HG03159 (cell line): Measurements from ENCODE around the gene LRRIQ1.
"Not testable (repeated sequence)": the region's sequence is repeated elsewhere in the genome, so short reads cannot be mapped to it uniquely, and the experiment has no call there.

Experiments used
- ATAC-seq: cut with Tn5 transposase; IDR thresholded peaks from one replicate; pipeline ENCODE4 v1.9.1; 2021; ENCODE audit warnings: mild to moderate bottlenecking, moderate library complexity; ENCODE audit not compliant: unreplicated experiment

Gene LRRIQ1

DNA sequence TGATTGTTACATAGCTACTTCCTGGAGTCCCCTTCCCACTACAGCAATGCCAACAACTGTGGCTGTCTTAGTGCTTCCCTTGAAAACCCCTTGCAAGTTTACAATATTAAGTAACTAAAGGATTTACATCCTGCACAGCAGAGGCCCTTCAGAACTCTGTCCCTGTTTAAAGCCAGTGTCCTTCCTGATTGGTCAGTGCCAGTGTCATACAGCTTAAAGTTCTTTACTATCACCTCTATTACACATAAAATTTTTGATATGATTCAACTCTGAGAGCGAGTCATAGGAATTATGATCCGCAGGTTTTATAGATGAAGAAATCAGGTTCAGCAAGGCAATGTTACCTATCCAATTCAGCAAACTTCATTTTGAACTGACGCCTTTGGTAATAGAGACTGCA is 152.5 kb downstream of the LRRIQ1 start:
- ATAC-seq: no peak

- no peak for ATAC-seq
Observed at GRCh38 chr12:85190728-85191127, 154.6 kb downstream of the LRRIQ1 start.

DNA sequence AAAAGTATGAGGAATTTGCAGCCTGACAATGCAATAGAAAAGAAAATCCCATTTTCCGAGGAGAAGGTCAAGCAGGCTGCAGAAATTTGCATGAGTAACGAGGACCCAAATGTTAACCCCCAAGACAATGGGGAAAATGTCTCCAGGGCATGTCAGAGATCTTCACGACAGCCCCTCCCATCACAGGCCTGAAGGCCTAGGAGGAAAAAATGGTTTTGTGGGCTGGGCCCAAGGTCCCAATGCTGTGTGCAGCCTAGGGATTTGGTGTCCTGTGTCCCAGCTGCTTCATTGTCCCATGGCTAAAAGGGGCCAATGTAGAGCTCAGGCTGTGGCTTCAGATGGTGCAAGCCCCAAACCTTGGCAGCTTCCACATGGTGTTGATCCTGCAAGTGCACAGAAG is 167.7 kb downstream of the LRRIQ1 start:
- ATAC-seq: not testable (repeated sequence)

GRCh38 chr12:85206543-85206942 is 170.4 kb downstream of the LRRIQ1 start:
- no peak for ATAC-seq

- not testable (repeated sequence) for ATAC-seq
Observed at GRCh38 chr12:85224339-85224738, 188.2 kb downstream of the LRRIQ1 start.

DNA sequence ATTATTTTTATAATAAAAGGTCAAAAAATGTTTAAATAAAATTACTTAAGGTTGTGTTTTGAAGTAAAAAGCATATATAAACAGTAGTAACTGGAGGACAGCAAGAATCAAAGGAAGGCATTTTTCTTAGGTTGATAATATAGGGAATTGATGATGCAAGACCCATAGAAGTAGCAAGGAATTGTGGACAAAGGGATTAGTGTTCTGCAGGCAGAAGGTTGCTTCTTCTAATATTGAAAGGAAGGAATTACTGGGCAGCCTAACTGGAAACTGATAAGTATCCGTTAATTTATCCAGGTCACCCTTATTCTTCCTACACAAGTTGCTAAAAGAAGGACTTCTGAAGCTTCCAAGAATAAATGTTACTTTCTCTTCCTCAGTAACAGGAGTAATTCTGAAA is 189.3 kb downstream of the LRRIQ1 start:
- no peak for ATAC-seq

DNA sequence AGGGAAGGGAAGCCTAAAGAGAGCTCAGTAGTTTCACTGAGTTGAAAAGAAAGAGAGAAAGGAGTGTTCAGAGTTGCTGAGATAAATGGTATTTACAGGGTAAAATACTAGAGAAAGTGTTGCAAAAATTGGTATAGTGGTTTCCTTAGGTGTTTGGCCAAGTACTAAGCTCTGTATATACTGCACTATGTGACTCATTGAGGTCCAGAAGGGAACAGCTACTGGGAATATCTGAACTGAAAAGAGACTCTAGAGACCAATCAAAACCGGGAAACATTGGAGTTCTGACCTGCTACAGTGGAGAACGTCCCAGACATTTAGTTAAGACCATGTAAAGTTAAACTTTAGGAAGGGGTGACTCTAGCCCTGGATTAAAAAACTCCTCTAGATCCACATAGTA is 201.2 kb downstream of the LRRIQ1 start:
- no peak for ATAC-seq

GRCh38 chr12:85244561-85244960 is 208.4 kb downstream of the LRRIQ1 start:
- no peak for ATAC-seq

- ATAC-seq: no peak
Observed at GRCh38 chr12:85253853-85254252, 217.7 kb downstream of the LRRIQ1 start.

- ATAC-seq: no peak
Observed at GRCh38 chr12:85257671-85258070, 221.5 kb downstream of the LRRIQ1 start.

DNA sequence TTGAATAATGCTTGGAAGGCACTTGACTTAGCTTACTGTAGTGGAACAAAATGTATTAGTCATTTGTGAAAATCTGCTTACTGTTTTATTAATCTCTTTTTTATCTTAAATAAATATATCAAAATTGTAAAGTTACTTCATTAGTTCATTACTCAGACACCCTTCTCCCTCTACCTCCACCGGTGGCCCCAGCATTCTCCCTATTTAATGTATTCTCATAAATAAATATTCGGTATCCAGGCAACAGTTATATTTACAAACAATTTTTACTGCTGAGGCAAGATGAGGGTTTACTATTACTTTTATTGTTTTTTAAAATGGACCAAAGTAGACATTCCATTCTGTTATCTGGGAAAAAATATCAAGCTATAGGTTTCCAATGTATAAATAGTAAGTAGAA is 224.3 kb downstream of the LRRIQ1 start:
- ATAC-seq: no peak

- no peak for ATAC-seq
Observed at GRCh38 chr12:85260896-85261295, 224.7 kb downstream of the LRRIQ1 start.

GRCh38 chr12:85266356-85266755 is 230.2 kb downstream of the LRRIQ1 start:
- ATAC-seq: no peak

GRCh38 chr12:85273381-85274314 is 237.5 kb downstream of the LRRIQ1 start:
- ATAC-seq: peak; percentile 52

- ATAC-seq: no peak
Observed at GRCh38 chr12:85274315-85274651, 238.1 kb downstream of the LRRIQ1 start.

DNA sequence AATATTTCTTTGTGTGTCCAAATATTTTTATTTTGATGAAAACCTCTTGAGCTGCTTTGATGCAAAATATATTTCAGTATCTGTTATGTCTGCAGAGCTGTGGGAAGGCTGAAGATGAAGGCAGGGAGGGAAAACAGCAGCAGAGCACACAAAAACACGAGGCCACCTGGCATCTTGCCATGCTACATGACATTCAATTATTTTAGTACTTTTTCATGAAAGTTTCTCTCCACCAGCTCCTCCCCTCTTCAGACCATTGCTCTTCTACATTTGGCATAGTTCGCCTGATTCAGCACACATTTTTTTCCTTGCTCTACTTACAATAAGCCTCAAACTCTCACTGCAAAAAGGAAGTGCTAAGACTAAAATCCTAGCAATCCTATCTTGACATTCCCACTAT is 239.2 kb downstream of the LRRIQ1 start:
- ATAC-seq: no peak

GRCh38 chr12:85277191-85277590 is 241.0 kb downstream of the LRRIQ1 start:
- ATAC-seq: no peak

- ATAC-seq: no peak
Observed at GRCh38 chr12:85277900-85278597, 241.9 kb downstream of the LRRIQ1 start.

DNA sequence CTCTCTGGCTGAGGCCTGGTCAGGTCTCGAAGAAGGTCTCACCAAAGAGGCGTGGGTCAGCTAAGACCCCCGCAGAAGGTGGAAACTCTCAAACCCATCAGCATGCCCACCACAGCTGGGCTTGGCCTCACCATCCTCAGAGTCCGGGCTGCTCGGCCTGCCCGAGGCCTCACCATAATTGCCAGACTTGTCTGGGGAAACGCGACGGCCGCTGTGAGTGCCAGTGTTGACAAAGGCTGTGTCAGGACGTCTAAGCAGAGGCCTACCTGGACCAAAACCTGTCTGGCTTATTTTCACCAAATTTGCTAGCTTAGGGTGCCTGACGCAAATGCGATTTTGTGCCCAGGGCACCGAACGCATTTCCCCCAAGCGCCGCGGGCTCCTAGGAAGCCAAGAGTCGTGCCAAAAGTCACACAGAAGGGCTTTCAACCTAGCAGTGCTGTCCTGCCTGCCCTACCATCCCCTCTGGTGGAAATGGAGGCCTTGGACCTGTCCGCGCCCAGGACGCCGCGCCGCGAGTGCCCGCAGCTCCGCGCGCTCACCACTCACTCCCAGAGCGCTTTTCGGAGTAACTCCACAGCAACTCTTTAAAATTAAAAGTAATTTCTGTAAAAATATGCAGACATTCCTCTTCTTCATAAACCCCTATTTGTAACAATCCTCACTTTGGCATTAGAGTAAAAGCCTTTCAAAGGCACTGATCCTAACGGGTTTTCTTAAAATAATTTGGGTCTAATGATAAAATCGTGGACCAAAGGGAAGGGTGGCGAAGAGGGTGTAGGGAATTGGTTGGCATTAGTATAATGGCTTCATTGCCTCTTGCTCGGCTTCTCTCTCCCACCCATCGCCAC is 242.7 kb downstream of the LRRIQ1 start:
- no peak for ATAC-seq

DNA sequence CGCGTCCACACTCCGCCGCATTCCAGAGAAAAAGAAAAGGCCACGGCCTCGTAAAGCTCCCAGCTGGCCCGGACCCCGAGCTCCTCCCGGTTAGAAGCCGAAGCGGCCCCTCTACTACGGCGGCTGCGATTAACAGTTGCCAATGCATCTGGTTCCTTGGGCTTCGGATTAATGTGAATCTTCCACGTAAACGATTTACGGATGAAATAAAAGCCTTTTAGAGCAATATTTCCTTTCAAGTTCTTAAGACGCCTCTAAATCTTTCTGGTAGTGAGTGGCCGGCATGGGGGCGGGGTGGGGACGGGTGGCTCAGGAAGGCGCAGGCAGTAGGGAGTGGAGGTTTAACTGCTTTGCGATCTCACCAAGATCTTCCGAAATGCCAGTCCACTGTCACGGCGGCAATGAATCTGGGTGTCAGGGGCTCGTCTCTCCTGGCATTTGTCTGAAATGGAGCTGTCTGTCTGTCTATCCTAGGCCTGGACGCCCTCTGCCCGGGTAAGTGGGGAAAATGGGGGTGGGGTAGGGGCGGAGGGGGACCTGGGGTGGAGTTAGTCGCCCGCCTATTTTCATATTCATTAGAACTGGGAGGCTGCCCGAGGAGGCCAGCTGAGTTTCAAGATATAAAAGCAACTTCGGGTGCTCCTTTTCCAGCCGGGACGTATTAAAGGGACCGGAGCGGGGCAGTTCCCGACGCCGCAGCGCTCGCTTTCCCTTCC is 243.5 kb downstream of the LRRIQ1 start:
- no peak for ATAC-seq
